ENCODE data around the gene GPBP1L1.
"Not testable (repeated sequence)": the region's sequence is repeated elsewhere in the genome, so short reads cannot be mapped to it uniquely, and the experiment has no call there.

GPBP1L1 gene

GRCh38 chr1:45640293-45640692 lies 46.0 kb downstream of the GPBP1L1 start:
- no peak for DNase-seq (ENCODE audit: low read depth)

DNA sequence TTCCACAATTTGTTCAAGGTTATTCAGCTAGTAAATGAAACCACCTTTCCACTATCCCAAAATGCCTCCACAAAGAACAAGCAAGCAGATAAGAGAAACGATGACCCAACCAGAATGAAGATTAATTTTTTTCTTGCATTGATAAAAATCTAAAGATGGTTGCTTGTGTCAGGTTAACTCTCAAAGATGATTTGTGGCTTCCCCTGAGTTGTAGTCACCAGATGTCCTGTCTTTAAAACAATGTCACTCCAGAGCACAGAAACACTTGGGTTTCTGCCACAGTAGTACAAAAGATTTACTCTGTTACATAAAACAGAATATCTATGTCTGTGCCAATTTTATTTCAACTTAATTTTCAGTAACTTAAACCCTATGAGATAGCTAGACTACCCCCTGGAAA lies 51.1 kb downstream of the GPBP1L1 start:
- no peak for DNase-seq (ENCODE audit: low read depth)

GRCh38 chr1:45630429-45630828 lies 55.9 kb downstream of the GPBP1L1 start:
- DNase-seq (ENCODE audit: low read depth) = no peak

DNA sequence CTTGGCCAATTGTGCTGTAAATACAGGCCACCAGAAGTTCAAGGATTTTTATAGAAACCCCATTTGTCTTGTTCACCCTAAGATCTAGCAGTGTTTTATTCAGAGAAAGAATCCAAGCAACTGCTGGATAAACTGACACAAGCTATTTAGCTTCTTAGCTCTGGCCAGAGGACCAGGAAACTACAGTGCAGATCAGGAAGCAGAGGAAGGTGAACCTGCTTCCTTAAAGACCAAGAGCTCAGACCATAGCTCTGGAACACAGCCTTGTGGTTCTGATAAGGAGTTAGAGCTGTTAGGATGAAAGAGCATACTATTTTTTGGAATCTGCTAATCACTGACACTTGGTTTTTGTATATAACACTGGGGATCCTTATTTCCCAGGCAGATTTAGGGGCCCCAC lies 57.3 kb downstream of the GPBP1L1 start:
- DNase-seq (ENCODE audit: low read depth) = no peak

- DNase-seq (ENCODE audit: low read depth) = no peak
Measured at GRCh38 chr1:45623972-45624371, 62.4 kb downstream of the GPBP1L1 start, which contains the start of gene CCDC17. Gene CCDC17, minus strand, starts transcription at chr1:45624054. Its CDS starts 145 bp downstream, at chr1:45623909.

DNA sequence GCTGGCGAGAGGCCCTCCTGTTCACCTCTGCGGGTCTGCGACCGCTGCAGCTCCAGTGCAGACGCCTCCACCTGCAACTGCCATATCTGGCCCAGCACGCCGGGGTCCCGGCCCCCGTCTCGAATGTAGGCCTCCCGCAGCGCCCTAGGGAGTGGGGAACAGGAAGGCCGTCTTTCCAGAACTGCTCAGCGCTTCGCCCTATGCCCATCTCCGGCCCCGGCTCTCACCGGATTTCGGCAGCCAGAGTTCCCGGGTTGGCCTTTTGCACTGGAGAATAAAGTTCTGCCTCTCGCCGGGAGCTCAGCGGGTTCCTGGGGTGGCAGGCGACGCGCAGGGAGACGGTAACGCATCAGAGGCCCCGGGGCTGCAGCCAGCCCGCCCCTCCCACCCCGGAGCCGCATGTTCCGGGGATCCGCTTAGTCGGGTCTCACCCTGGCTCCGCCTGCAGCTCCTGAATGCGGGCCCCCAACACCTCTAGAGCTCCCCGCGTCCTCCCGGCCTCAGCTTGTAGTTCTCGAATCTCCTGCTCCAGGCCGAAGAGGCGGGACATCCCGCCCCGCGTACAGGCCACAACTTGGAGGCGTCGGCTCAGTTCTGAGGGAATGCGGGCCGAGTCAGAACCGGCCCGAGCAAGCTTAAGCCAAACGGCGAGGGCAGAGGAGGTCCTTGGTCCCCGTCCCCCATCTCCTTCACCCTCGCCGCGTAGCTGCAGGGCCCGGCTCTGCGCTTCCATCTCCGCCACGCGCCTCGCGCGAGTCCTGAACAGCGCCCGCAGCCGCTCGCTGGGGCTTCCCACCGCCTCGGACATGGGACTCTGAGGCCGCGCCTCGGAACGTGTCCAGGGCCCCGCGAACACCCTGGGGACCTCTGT lies 63.6 kb downstream of the GPBP1L1 start:
- DNase-seq (ENCODE audit: low read depth) = no peak

- DNase-seq (ENCODE audit: low read depth) = no peak
Measured at GRCh38 chr1:45621895-45622523, 64.3 kb downstream of the GPBP1L1 start.

DNA sequence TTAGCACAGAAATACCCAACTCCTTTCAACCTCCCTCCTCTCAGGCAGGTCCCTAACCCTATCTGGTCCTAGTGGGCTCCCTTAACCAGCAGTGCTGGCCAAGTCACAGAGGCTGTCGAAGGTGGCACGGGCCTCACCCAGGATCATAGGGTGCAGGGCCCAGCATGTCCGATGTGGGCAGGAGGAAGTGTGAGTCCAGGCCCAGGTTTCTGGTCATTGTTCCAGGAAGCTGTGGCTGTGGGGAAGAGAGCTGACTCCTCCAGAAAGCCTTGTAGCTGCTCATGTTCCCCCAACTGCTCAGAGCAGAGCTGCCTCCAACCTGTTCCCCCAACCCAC lies 64.9 kb downstream of the GPBP1L1 start:
- DNase-seq (ENCODE audit: low read depth) = no peak

DNA sequence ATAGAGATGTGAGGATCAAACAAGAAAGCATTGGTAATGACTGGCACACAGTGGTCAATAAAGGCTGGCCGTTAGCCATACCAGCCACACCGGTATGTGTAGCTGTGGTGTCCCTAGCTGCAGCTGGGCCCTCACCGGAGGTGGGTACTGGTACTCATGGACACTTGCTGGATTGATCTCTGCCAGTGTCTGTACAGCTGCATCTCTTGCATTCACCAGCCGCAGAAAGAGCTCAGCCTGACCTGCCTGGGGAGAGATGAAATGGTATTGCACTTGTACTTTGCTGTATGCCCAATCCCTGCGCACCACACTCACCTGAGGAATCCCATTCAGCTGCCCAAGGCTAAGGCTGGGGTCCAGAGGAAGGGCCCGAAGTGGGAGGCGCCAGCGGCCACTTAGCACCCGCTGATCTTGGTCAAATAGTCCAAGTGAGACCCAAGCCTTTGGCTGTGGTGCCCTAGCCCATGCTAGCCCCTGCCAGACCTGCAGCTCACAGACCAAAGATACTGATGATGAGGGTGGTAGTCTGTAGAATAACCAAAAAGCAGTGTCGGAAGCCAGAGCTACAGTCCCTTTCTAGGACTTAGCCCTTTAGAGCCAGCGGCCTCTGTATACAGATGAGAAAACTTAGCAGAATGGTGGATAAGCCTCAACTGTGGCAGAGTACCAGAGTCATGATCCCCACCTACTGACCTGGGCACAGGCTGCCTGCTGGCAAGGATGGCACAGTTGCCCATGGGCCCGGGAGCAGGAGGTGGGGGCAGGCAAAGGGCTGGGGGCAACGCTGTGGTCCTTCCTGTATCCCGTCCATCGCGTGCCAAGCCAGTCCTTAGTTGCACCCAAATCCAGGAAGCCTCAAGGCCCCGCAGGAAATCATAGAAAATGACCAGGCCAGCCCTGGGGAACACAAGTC lies 65.5 kb downstream of the GPBP1L1 start:
- no peak for DNase-seq (ENCODE audit: low read depth)

DNA sequence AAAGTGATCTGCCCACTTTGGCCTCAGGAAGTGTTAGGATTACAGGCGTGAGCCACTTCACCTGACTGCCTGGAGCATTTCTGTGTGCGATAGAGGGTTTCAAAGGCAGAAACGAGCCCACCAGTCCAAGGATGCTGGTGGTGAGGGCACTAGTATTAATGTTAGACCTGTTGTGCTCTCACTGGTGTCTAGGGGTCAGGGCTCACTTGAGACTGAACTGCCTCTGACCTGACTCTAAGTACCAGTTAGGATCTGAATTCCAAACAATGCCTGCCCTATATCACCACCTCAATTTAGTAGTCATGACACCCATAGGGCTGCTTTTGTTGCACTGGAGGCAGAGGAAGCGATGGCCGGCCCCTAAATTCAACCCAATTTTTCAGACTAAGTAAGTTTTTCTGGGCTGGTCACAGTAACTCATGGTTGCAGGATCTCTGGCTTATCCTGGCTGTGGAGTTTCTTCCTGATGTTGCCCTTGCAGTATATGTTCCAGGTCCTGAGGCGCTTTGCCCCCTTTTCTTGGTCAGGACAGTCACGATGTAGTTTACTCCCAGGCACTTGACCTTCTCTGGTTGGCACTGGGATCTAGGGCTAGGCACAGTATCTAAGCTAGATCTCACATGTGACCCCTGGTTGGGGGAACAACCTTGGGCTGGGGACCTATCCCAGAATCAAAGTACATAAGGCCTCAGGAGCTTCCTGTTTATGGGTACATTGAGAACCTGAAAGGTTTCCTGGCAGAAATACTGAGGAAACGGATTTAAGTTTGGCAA lies 67.0 kb downstream of the GPBP1L1 start:
- no peak for DNase-seq (ENCODE audit: low read depth)

DNA sequence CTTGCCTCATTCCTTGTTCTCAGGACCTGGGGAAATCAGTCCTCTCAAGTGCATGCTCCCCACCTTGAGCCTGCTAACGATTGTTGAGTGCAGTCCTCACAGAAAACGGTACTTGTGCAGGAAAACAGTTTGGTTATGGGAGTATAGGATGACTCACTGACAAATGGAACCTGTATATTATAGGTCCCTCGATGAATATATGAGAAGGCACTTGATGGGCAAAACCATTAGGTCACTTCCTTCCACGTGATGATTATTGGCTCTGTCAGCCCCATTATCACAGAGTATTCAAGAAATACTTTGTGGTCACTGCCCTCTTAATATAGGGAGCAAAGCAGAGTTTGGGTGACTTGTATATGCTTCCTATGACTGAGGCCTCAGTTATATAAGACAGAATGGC lies 68.7 kb downstream of the GPBP1L1 start:
- no peak for DNase-seq (ENCODE audit: low read depth)

DNA sequence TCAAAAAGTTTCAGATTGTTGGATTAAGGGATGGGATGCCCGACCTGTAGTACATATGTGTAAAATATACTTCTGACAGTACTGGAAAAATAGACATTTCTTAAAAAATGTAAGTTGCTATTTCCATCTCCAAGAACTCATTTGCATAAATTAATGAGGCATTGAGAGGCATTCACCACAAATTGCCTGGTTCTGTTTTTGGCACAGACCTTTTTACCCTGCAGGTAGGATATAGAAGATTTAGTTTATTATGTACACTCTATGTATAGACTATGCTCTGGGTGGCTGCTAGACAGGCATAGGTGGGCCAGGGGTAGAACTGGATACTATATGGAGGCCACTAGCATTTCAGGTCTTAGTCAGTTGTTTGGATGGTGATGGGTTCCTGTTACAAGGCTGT lies 70.4 kb downstream of the GPBP1L1 start:
- no peak for DNase-seq (ENCODE audit: low read depth)

GRCh38 chr1:45612941-45613579 lies 73.3 kb downstream of the GPBP1L1 start:
- DNase-seq (ENCODE audit: low read depth) = no peak

GRCh38 chr1:45610589-45611226 lies 75.6 kb downstream of the GPBP1L1 start:
- DNase-seq (ENCODE audit: low read depth) = no peak

- DNase-seq (ENCODE audit: low read depth) = no peak
Measured at GRCh38 chr1:45608175-45609156, 77.9 kb downstream of the GPBP1L1 start.

DNA sequence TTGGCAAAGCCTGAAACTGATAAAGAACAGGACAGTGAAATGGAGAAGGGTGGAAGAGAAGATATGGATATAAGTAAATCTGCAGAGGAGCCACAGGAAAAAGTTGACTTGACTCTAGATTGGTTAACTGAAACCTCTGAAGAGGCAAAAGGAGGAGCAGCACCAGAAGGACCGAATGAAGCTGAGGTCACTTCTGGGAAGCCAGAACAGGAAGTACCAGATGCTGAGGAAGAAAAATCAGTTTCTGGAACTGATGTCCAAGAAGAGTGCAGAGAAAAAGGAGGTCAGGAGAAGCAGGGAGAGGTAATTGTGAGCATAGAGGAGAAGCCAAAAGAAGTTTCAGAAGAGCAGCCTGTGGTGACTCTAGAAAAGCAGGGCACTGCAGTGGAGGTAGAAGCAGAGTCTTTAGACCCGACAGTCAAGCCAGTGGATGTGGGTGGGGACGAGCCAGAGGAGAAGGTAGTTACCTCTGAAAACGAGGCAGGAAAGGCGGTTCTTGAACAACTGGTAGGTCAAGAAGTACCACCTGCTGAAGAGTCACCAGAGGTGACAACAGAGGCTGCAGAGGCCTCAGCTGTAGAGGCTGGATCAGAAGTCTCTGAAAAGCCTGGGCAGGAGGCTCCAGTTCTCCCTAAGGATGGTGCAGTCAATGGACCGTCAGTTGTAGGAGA lies 78.8 kb downstream of the GPBP1L1 start:
- DNase-seq (ENCODE audit: low read depth) = no peak

DNA sequence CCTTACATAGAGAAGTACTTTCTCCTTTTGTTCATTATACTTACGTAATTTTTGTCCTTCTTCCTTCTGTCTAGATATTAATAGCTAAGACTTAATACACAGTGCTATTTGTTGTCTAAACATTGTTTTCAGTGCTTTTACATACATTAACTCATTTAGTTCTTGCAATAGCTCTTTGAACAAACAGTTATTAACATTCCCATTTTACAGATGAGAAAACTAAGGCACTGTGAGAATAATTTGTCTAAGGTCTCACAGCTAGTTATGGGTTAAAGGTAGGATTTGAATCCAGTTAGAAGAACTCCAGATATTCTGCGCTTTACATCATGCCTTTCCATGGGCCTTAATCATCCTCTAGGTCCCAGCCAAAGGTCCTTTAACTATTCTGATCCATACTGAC lies 82.1 kb downstream of the GPBP1L1 start:
- no peak for DNase-seq (ENCODE audit: low read depth)

GRCh38 chr1:45596765-45597164 lies 89.6 kb downstream of the GPBP1L1 start:
- not testable (repeated sequence) for DNase-seq (ENCODE audit: low read depth)

- no peak for DNase-seq (ENCODE audit: low read depth)
Measured at GRCh38 chr1:45594412-45594811, 91.9 kb downstream of the GPBP1L1 start.
